SK-N-SH treated with all-trans-retinoic acid at 6 μM for 48 hours (cell line): Measurements from ENCODE around the gene FOSL1.

ENCODE experiments used
- ATAC-seq: fragments of 200-7000 bp; cut with Tn5 transposase; 3 replicates; pipeline ENCODE4 v1.9.1; 2020; ENCODE audit warnings: mild to moderate bottlenecking, moderate library complexity
- ARNTL ChIP-seq: fragments of 450-650 bp; formaldehyde crosslinking; IDR thresholded peaks from 2 replicates; pipeline ENCODE4 v1.5.0; 2020; ENCODE audit warnings: low read depth, mild to moderate bottlenecking, moderate library complexity, borderline replicate concordance
- BACH2 ChIP-seq: fragments of 250-450 bp; sonication (Bioruptor Pico); IDR thresholded peaks from 2 replicates; pipeline ENCODE4 v1.9.0; 2021; ENCODE audit warnings: mild to moderate bottlenecking, borderline replicate concordance
- CSDC2 ChIP-seq: fragments of 250-450 bp; sonication (Bioruptor Pico); IDR thresholded peaks from 2 replicates; pipeline ENCODE4 v1.5.0; 2020; ENCODE audit warnings: mild to moderate bottlenecking, moderate library complexity
- ESRRG ChIP-seq: fragments of 250-450 bp; sonication (Bioruptor Pico); IDR thresholded peaks from 2 replicates; pipeline ENCODE4 v1.6.1; 2021; ENCODE audit warnings: mild to moderate bottlenecking
- GLIS3 ChIP-seq: fragments of 250-450 bp; sonication (Bioruptor Pico); IDR thresholded peaks from 2 replicates; pipeline ENCODE4 v1.5.0; 2020; ENCODE audit warnings: mild to moderate bottlenecking, moderate library complexity
- ISL1 ChIP-seq: fragments of 250-450 bp; sonication (Bioruptor Pico); IDR thresholded peaks from 2 replicates; pipeline ENCODE4 v2.1.2; 2022; ENCODE audit warnings: mild to moderate bottlenecking, moderate library complexity
- OSR1 ChIP-seq: fragments of 250-450 bp; sonication (Bioruptor Pico); IDR thresholded peaks from 2 replicates; pipeline ENCODE4 v1.8.0; 2022; ENCODE audit warnings: moderate library complexity, mild to moderate bottlenecking, inconsistent platforms
- PPARA ChIP-seq: fragments of 250-450 bp; sonication (Bioruptor Pico); IDR thresholded peaks from 2 replicates; pipeline ENCODE4 v1.5.0; 2020; ENCODE audit warnings: mild to moderate bottlenecking, borderline replicate concordance
- RARB ChIP-seq: fragments of 250-450 bp; sonication (Bioruptor Pico); IDR thresholded peaks from 2 replicates; pipeline ENCODE4 v1.8.0; 2021; ENCODE audit warnings: mild to moderate bottlenecking, moderate library complexity
- SNAI2 ChIP-seq: fragments of 250-450 bp; sonication (Bioruptor Pico); IDR thresholded peaks from 2 replicates; pipeline ENCODE4 v1.5.0; 2020; ENCODE audit warnings: mild to moderate bottlenecking, moderate library complexity
- TCF4 ChIP-seq: fragments of 250-450 bp; sonication (Bioruptor Pico); IDR thresholded peaks from 2 replicates; pipeline ENCODE4 v1.8.0; 2021; ENCODE audit warnings: mild to moderate bottlenecking, moderate library complexity, borderline replicate concordance
- TOX ChIP-seq: fragments of 250-450 bp; sonication (Bioruptor Pico); IDR thresholded peaks from 2 replicates; pipeline ENCODE4 v1.8.0; 2021; ENCODE audit warnings: mild to moderate bottlenecking, moderate library complexity, borderline replicate concordance
- ZC3H10 ChIP-seq: fragments of 250-450 bp; sonication (Bioruptor Pico); IDR thresholded peaks from 2 replicates; pipeline ENCODE4 v1.5.1; 2021; ENCODE audit warnings: mild to moderate bottlenecking, moderate library complexity
- ZFP3 ChIP-seq: fragments of 250-450 bp; sonication (Bioruptor Pico); IDR thresholded peaks from 2 replicates; pipeline ENCODE4 v1.5.0; 2020; ENCODE audit warnings: mild to moderate bottlenecking, moderate library complexity
- ZFP30 ChIP-seq: fragments of 450-650 bp; formaldehyde crosslinking; IDR thresholded peaks from 2 replicates; pipeline ENCODE4 v1.5.0; 2022; ENCODE audit warnings: mild to moderate bottlenecking, moderate library complexity
- ZNF565 ChIP-seq: fragments of 450-650 bp; formaldehyde crosslinking; conservative IDR thresholded peaks from 2 replicates; pipeline ENCODE4 v1.5.0; 2020; ENCODE audit warnings: low read depth, mild to moderate bottlenecking, moderate library complexity
- ZNF70 ChIP-seq: fragments of 450-650 bp; formaldehyde crosslinking; IDR thresholded peaks from 2 replicates; pipeline ENCODE4 v1.5.0; 2020; ENCODE audit warnings: mild to moderate bottlenecking, moderate library complexity
- ZNF8 ChIP-seq: fragments of 450-650 bp; formaldehyde crosslinking; IDR thresholded peaks from 2 replicates; pipeline ENCODE4 v1.5.0; 2020; ENCODE audit warnings: mild to moderate bottlenecking, moderate library complexity
- TF ChIP-seq, protein P1 (sequence below): fragments of 250-450 bp; sonication (Bioruptor Pico); IDR thresholded peaks from 2 replicates; pipeline ENCODE4 v1.5.1; 2020; ENCODE audit warnings: low read depth, mild to moderate bottlenecking, moderate library complexity
- TF ChIP-seq, protein P2 (sequence below): fragments of 250-450 bp; sonication (Bioruptor Pico); IDR thresholded peaks from 2 replicates; pipeline ENCODE4 v1.5.0; 2020; ENCODE audit warnings: mild to moderate bottlenecking, moderate library complexity
- TF ChIP-seq, protein P3 (sequence below): fragments of 250-450 bp; sonication (Bioruptor Pico); IDR thresholded peaks from 2 replicates; pipeline ENCODE4 v1.8.0; 2021; ENCODE audit warnings: low read depth, mild to moderate bottlenecking, moderate library complexity, borderline replicate concordance
- TF ChIP-seq, protein P4 (sequence below): fragments of 250-450 bp; sonication (Bioruptor Pico); IDR thresholded peaks from 2 replicates; pipeline ENCODE4 v1.8.0; 2020; ENCODE audit warnings: mild to moderate bottlenecking, moderate library complexity, borderline replicate concordance
- TF ChIP-seq, protein P5 (sequence below): fragments of 250-450 bp; sonication (Bioruptor Pico); IDR thresholded peaks from 2 replicates; pipeline ENCODE4 v1.5.1; 2021; ENCODE audit warnings: mild to moderate bottlenecking, moderate library complexity

Gene FOSL1

DNA sequence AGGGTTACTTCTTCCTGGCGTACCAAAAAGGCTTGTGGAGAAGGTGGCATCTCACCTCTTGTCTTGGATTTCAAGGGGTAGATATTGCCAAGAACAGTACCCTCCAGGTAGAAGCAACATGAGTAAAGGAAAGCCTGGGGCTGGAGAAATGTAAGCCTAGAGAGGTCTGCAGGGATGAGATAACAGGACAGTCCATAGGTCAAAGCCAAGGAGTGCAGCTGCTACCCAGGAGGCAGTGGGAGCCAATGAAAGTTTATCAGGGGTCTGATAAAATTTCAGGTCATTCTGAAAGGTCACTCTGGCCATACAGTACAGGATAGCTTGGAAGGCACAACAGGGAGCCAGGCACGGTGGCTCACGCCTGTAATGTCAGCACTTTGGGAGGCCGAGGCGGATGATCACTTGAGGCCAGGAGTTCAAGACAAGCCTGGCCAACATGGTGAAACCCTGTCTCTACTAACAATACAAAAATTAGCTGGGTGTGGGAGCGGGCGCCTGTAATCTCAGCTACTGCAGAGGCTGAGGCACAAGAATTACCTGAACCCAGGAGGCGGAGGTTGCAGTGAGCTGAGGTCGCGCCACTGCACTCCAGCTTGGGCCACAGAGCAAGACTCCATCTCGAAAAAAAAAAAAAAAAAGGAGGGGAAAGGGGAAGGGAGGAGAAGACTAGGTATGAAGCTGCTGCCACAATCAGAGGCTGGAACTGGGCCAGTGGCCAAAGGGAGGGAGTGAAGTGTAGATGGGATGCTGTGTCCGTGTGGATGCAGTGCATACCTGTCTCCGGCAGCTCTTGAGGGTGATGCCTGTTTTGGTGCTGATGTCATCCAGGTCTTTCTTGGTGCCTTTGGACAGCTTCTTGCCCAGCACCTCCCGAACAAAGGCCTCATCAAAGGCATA is 13.1 kb downstream of the FOSL1 start:
- ATAC-seq = no peak
- no peak for TF ChIP-seq ZFP30
- TF ChIP-seq ISL1 (CRISPR knock-in tag) = no peak
- TF ChIP-seq ZNF70 (CRISPR knock-in tag) = no peak
- TF ChIP-seq, protein P1, sequence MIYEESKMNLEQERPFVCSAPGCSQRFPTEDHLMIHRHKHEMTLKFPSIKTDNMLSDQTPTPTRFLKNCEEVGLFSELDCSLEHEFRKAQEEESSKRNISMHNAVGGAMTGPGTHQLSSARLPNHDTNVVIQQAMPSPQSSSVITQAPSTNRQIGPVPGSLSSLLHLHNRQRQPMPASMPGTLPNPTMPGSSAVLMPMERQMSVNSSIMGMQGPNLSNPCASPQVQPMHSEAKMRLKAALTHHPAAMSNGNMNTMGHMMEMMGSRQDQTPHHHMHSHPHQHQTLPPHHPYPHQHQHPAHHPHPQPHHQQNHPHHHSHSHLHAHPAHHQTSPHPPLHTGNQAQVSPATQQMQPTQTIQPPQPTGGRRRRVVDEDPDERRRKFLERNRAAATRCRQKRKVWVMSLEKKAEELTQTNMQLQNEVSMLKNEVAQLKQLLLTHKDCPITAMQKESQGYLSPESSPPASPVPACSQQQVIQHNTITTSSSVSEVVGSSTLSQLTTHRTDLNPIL = no peak
- TF ChIP-seq ZFP3 (CRISPR knock-in tag) = no peak
- TF ChIP-seq CSDC2 (CRISPR knock-in tag) = no peak
- no peak for TF ChIP-seq ARNTL (CRISPR knock-in tag)
- no peak for TF ChIP-seq OSR1 (CRISPR knock-in tag)
- no peak for TF ChIP-seq RARB (CRISPR knock-in tag)
- TF ChIP-seq PPARA = no peak
- no peak for TF ChIP-seq SNAI2
- no peak for TF ChIP-seq BACH2
- TF ChIP-seq ZNF8 (CRISPR knock-in tag) = no peak
- TF ChIP-seq TCF4 (CRISPR knock-in tag) = no peak
- TF ChIP-seq TOX (CRISPR knock-in tag) = no peak
- TF ChIP-seq, protein P2, sequence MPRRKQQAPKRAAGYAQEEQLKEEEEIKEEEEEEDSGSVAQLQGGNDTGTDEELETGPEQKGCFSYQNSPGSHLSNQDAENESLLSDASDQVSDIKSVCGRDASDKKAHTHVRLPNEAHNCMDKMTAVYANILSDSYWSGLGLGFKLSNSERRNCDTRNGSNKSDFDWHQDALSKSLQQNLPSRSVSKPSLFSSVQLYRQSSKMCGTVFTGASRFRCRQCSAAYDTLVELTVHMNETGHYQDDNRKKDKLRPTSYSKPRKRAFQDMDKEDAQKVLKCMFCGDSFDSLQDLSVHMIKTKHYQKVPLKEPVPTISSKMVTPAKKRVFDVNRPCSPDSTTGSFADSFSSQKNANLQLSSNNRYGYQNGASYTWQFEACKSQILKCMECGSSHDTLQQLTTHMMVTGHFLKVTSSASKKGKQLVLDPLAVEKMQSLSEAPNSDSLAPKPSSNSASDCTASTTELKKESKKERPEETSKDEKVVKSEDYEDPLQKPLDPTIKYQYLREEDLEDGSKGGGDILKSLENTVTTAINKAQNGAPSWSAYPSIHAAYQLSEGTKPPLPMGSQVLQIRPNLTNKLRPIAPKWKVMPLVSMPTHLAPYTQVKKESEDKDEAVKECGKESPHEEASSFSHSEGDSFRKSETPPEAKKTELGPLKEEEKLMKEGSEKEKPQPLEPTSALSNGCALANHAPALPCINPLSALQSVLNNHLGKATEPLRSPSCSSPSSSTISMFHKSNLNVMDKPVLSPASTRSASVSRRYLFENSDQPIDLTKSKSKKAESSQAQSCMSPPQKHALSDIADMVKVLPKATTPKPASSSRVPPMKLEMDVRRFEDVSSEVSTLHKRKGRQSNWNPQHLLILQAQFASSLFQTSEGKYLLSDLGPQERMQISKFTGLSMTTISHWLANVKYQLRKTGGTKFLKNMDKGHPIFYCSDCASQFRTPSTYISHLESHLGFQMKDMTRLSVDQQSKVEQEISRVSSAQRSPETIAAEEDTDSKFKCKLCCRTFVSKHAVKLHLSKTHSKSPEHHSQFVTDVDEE (CRISPR knock-in tag) = no peak
- TF ChIP-seq ZNF565 = no peak
- TF ChIP-seq, protein P3, sequence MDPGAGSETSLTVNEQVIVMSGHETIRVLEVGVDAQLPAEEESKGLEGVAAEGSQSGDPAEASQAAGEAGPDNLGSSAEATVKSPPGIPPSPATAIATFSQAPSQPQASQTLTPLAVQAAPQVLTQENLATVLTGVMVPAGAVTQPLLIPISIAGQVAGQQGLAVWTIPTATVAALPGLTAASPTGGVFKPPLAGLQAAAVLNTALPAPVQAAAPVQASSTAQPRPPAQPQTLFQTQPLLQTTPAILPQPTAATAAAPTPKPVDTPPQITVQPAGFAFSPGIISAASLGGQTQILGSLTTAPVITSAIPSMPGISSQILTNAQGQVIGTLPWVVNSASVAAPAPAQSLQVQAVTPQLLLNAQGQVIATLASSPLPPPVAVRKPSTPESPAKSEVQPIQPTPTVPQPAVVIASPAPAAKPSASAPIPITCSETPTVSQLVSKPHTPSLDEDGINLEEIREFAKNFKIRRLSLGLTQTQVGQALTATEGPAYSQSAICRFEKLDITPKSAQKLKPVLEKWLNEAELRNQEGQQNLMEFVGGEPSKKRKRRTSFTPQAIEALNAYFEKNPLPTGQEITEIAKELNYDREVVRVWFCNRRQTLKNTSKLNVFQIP (CRISPR knock-in tag) = no peak
- TF ChIP-seq, protein P4, sequence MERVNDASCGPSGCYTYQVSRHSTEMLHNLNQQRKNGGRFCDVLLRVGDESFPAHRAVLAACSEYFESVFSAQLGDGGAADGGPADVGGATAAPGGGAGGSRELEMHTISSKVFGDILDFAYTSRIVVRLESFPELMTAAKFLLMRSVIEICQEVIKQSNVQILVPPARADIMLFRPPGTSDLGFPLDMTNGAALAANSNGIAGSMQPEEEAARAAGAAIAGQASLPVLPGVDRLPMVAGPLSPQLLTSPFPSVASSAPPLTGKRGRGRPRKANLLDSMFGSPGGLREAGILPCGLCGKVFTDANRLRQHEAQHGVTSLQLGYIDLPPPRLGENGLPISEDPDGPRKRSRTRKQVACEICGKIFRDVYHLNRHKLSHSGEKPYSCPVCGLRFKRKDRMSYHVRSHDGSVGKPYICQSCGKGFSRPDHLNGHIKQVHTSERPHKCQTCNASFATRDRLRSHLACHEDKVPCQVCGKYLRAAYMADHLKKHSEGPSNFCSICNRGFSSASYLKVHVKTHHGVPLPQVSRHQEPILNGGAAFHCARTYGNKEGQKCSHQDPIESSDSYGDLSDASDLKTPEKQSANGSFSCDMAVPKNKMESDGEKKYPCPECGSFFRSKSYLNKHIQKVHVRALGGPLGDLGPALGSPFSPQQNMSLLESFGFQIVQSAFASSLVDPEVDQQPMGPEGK (CRISPR knock-in tag) = no peak
- no peak for TF ChIP-seq ZC3H10 (CRISPR knock-in tag)

DNA sequence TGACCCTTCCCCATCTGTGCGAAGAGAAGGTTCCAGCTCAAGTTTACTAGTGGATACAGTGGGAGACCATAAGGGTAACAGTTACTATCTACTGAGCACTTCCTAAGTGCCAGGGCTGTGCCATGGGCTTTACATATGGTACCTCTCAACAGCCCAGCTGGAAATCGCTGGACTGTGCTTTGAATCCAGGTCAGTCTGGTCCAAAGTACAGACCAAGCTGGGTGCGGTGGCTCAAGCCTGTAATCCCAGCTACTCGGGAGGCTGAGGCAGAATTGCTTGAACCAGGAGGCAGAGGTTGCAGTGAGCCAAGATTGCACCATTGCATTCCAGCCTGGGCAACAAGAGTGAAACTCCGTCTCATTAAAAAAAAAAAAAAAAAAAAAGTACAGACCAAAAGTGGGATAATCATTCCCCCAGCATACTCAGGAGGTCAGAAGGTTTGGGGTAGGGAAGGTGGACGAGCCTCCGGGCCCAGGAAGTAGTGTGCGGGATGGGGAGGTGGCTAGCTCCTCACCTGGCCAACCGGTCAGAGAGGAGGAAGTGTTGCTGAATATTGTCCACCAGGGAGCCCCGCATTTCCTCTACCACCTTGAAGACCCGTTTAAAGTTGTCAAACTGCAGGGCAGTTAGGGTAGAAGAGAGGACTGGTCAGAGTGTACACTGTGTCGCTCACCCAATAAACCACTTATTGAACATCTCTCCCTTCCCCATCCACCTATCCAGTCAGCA is 14.2 kb downstream of the FOSL1 start:
- TF ChIP-seq ZFP30 (no peak), TOX (CRISPR knock-in tag) (no peak), ZNF565 (no peak), RARB (CRISPR knock-in tag) (no peak), ZC3H10 (CRISPR knock-in tag) (no peak), GLIS3 (CRISPR knock-in tag) (no peak), SNAI2 (no peak), TCF4 (CRISPR knock-in tag) (no peak), ESRRG (CRISPR knock-in tag) (no peak), ZNF8 (CRISPR knock-in tag) (no peak)
- TF ChIP-seq, protein P5, sequence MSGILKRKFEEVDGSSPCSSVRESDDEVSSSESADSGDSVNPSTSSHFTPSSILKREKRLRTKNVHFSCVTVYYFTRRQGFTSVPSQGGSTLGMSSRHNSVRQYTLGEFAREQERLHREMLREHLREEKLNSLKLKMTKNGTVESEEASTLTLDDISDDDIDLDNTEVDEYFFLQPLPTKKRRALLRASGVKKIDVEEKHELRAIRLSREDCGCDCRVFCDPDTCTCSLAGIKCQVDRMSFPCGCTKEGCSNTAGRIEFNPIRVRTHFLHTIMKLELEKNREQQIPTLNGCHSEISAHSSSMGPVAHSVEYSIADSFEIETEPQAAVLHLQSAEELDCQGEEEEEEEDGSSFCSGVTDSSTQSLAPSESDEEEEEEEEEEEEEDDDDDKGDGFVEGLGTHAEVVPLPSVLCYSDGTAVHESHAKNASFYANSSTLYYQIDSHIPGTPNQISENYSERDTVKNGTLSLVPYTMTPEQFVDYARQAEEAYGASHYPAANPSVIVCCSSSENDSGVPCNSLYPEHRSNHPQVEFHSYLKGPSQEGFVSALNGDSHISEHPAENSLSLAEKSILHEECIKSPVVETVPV (CRISPR knock-in tag) = no peak
- TF ChIP-seq, protein P3 (CRISPR knock-in tag) = no peak
- TF ChIP-seq, protein P1 = no peak
- no peak for ATAC-seq
